HG02642 (cell line): ENCODE data around the gene DEPDC7.
"Not testable (repeated sequence)": the region's sequence is repeated elsewhere in the genome, so short reads cannot be mapped to it uniquely, and the experiment has no call there.

ENCODE experiments used
- ATAC-seq: cut with Tn5 transposase; IDR thresholded peaks from one replicate; pipeline ENCODE4 v1.9.1; 2021; ENCODE audit warnings: mild to moderate bottlenecking; ENCODE audit not compliant: unreplicated experiment, poor library complexity

DEPDC7 gene

GRCh38 chr11:33021937-33022336 is 6.3 kb downstream of the DEPDC7 start:
- ATAC-seq: no peak

- ATAC-seq: no peak
Observed at GRCh38 chr11:33025339-33025722, 9.7 kb downstream of the DEPDC7 start.

- no peak for ATAC-seq
Observed at GRCh38 chr11:33027233-33027632, 11.6 kb downstream of the DEPDC7 start.

- ATAC-seq: no peak
Observed at GRCh38 chr11:33027846-33028536, 12.3 kb downstream of the DEPDC7 start.

- ATAC-seq: no peak
Observed at GRCh38 chr11:33028537-33028914, 12.8 kb downstream of the DEPDC7 start.

- not testable (repeated sequence) for ATAC-seq
Observed at GRCh38 chr11:33029218-33029617, 13.5 kb downstream of the DEPDC7 start.

GRCh38 chr11:33033493-33033892 is 17.8 kb downstream of the DEPDC7 start:
- no peak for ATAC-seq

- ATAC-seq: no peak
Observed at GRCh38 chr11:33035011-33035410, 19.3 kb downstream of the DEPDC7 start.

GRCh38 chr11:33039274-33040032 is 23.8 kb downstream of the DEPDC7 start, which contains the start of gene TCP11L1:
TCP11L1 (plus strand) TSS chr11:33039572; CDS start chr11:33043774, 4,202 bp downstream.
- peak; percentile 83 for ATAC-seq

GRCh38 chr11:33040033-33040861 is 24.6 kb downstream of the DEPDC7 start:
- ATAC-seq: peak; percentile 28

- peak; percentile 20 for ATAC-seq
Observed at GRCh38 chr11:33040862-33041453, 25.3 kb downstream of the DEPDC7 start.

- ATAC-seq: no peak
Observed at GRCh38 chr11:33043221-33043830, 27.6 kb downstream of the DEPDC7 start.

- ATAC-seq: no peak
Observed at GRCh38 chr11:33044285-33044756, 28.6 kb downstream of the DEPDC7 start.

GRCh38 chr11:33045551-33046255 is 30.0 kb downstream of the DEPDC7 start:
- ATAC-seq: no peak

- not testable (repeated sequence) for ATAC-seq
Observed at GRCh38 chr11:33048701-33049100, 33.0 kb downstream of the DEPDC7 start.

- ATAC-seq: not testable (repeated sequence)
Observed at GRCh38 chr11:33049565-33050408, 34.1 kb downstream of the DEPDC7 start.

GRCh38 chr11:33052231-33052630 is 36.6 kb downstream of the DEPDC7 start:
- ATAC-seq: no peak

- ATAC-seq: no peak
Observed at GRCh38 chr11:33055375-33055774, 39.7 kb downstream of the DEPDC7 start.
